ENCODE data around the gene IPMK.

IPMK gene

DNA sequence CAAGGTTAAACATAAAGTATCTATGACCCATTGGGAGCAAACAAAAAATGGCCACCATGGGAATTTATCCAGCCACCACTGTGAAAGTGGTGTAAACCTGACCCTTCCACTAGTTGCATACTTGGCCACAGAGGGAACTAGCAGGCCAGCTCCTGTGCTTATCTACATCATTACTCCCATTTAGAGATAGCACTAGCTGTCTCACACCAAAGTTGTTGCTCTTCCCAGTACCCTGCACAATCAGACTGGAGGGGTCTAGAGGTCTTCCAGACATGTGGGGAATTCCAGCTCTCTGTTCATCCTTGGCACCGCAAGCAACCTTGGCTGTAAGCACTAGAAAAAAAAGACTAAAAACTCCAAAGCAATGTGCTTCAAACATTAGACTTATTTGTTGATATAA lies 113.9 kb downstream of the IPMK start:
- DNase-seq (ENCODE audit: low spot score), result no peak

DNA sequence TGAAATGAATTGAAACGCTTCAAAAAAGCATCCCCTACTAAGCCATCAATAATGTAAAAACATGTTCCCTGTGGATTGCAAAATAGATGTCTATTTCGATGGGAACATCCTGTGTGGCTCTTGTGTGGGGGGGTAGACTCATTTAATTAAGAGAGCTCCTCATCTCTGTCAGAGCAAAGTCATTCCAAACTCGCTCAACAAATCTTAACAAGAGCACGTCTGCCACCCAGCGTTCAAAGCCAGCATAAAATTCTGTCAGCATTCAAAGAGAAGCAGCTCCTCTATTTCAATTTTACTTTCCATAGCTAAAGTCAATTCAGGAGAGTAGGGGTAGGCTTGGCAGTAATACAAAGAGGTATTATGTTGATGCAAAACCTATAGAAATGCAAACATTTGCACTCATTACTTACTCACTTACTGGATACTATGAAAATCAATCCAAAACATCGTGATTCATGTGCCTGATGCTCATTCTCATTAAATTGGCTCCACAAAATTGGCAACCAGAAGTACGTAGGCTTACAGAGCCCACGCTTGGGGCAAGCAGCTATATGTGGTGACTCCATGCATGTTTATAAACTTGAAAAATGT lies 114.9 kb downstream of the IPMK start:
- DNase-seq (ENCODE audit: low spot score), result peak; percentile 79

DNA sequence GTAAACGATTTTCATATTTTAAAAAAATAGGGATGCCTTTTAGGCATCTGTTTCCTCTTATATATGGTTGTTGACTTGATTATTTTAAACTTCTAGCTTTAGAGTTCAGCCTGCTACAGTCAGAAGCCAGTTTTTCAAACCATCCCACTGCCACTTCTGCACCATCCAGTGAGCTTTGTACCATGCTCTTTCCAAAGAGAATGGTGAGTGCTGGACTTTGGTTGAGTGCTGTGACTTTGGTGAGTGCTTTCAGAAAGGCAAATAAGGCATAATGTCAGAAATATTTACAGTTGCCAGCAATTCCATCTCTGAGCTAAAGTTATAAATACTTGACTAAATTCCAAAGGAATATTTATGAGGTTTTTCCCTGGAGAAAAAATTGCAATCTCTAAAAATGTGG lies 117.4 kb downstream of the IPMK start:
- no peak for DNase-seq (ENCODE audit: low spot score)

GRCh38 chr10:58143944-58144343 lies 123.8 kb downstream of the IPMK start:
- no peak for DNase-seq (ENCODE audit: low spot score)
